HG02642 (cell line): ENCODE measurements around the gene TMEM132C.

Source experiments
- ATAC-seq: cut with Tn5 transposase; IDR thresholded peaks from one replicate; pipeline ENCODE4 v1.9.1; 2021; ENCODE audit warnings: mild to moderate bottlenecking; ENCODE audit not compliant: unreplicated experiment, poor library complexity

Gene TMEM132C

DNA sequence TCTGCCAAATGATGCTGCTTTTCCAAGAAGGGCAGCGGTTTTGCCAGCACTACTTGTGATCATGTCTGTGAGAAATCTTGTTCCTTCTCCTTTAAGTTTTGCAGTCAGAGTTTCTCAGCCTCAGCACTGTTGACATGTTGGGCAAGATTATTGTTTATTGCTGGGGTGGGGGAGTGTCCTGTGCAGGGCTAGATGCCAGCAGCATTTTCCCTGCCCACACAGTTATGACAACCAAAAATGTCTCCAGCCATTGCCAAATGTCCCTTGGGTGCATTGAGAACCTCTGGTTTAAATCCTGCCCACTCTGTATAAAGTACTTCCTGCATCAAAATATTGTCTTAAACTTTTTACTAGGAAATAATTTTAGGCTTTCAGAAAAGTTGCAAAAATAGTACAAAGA is 20.0 kb downstream of the TMEM132C start:
- ATAC-seq: no peak

GRCh38 chr12:128288357-128288756 is 21.4 kb downstream of the TMEM132C start:
- ATAC-seq: no peak

- ATAC-seq: no peak
These were observed 21.9 kb downstream of the TMEM132C start for GRCh38 chr12:128288896-128289295.

- ATAC-seq: no peak
These were observed 24.0 kb downstream of the TMEM132C start for GRCh38 chr12:128290938-128291337.

GRCh38 chr12:128298091-128298748 is 31.2 kb downstream of the TMEM132C start:
- no peak for ATAC-seq

GRCh38 chr12:128305336-128305892 is 38.4 kb downstream of the TMEM132C start:
- no peak for ATAC-seq

GRCh38 chr12:128307791-128308190 is 40.8 kb downstream of the TMEM132C start:
- ATAC-seq: no peak

GRCh38 chr12:128312661-128313060 is 45.7 kb downstream of the TMEM132C start:
- ATAC-seq: no peak

GRCh38 chr12:128313931-128314330 is 47.0 kb downstream of the TMEM132C start:
- ATAC-seq: no peak

DNA sequence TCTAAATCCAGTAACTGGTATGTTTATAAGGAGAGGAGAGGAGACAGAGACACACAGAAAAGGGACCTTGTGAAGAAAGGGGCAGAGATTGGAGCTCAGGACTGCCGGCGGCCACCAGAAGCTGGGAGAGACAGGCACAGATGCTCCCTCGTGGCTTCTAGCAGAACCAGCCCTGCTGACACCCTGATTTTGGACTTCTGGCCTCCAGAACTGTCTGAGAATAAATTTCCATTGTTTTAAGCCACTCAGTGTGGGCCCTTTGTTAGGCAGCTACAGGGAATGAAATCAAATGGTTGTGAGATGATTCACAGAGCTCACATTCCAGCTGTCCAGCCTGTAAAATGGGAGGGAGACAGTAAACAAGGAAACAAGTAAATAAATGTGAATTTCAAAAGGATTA is 47.6 kb downstream of the TMEM132C start:
- ATAC-seq: no peak

DNA sequence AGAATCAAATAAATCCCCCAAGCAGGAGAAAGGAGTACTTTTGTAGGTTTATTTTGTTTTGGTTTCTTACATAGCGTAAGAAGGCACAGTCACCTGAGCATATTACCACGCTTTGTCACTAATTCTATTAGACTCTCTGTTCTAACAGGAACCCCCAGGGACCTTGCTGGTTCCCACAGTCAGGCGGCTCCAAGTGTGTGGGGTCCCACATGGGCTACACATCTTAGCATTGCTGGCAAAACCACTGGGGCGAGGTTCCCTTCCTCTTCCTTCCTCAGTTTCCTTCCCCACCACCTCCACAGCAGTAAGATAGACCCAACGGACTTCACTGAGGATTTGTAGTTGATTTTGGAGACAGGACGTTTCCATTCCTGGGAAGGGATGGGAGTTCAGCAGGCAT is 49.1 kb downstream of the TMEM132C start:
- ATAC-seq: no peak

- no peak for ATAC-seq
These were observed 50.1 kb downstream of the TMEM132C start for GRCh38 chr12:128316973-128317526.

DNA sequence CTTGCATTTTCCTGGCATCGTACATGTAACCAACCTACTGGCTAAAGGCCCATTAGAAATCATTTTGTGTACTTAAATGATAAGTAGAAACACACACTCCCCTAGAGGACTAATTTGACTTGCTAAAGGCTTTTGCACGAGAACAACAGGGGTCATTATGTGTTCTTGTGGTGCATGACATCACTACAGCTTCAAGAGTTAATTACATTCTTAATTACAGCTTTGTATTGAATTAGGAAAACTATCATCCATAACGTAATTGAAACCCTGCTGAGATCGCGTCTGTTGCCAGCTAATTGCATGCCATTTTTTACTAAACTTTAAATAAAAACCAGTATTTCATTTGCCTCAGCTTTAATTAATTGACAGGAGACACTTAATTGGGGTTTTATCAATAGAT is 51.4 kb downstream of the TMEM132C start:
- no peak for ATAC-seq

- ATAC-seq: no peak
These were observed 52.0 kb downstream of the TMEM132C start for GRCh38 chr12:128318946-128319345.

- ATAC-seq: no peak
These were observed 55.4 kb downstream of the TMEM132C start for GRCh38 chr12:128322341-128322740.

GRCh38 chr12:128323145-128323920 is 56.4 kb downstream of the TMEM132C start:
- ATAC-seq: no peak

DNA sequence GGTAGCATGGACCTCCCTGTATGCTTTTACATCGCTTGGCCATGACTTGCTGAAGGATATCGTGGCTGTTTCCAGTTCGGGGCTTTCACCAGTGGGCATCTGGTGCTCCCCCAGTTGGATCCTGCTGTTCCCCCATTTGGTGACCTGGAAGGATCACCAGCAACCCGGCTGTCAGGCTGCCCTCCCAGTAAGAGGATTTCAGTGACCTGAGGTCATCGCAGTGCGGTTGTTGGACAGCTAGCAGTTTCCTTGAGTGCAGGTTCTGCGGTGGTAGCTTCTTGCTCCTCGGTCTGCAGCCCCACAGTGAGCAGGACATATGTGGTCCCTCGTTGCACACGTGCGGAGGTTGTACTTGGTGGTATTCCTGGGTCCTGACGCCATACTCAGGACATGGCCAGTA is 58.7 kb downstream of the TMEM132C start:
- ATAC-seq: no peak

DNA sequence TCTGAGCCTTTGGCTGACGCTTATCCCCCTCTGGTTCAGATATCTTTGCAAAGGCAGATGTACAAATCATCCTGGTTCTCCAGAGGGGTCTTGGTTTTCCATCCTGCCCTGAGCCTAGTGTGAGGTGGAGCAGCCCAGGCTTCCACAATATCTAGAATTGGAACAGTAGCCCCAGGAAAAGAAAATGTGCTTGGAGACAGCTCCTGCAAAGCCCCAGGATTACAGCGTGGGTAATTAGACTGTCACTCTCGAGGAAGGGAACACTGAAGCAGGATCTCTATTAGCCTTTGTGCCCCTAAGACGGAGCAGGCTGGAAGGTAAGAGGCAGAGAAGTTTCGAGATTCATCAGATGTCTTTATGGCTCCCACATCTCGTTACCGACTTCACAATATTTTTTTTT is 59.4 kb downstream of the TMEM132C start:
- no peak for ATAC-seq

DNA sequence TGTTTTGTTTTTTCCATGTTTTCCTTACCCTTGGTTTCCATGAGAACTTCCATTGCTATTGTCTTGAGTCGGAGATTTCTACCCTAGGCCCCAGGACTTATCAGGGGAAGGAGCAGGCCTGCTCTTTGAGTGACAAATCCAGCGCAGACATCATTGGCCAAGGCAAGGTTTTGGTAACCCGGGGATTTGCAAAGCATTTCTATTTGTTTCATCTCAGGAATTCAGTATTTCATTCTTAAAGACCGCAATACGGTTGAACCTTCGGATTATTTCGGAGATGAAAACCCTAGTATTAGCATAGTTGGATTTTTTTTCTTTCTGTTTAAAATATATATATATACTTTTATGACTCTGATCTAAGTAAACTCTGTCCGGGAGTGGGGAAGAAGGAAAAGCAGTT is 62.0 kb downstream of the TMEM132C start:
- ATAC-seq: no peak

DNA sequence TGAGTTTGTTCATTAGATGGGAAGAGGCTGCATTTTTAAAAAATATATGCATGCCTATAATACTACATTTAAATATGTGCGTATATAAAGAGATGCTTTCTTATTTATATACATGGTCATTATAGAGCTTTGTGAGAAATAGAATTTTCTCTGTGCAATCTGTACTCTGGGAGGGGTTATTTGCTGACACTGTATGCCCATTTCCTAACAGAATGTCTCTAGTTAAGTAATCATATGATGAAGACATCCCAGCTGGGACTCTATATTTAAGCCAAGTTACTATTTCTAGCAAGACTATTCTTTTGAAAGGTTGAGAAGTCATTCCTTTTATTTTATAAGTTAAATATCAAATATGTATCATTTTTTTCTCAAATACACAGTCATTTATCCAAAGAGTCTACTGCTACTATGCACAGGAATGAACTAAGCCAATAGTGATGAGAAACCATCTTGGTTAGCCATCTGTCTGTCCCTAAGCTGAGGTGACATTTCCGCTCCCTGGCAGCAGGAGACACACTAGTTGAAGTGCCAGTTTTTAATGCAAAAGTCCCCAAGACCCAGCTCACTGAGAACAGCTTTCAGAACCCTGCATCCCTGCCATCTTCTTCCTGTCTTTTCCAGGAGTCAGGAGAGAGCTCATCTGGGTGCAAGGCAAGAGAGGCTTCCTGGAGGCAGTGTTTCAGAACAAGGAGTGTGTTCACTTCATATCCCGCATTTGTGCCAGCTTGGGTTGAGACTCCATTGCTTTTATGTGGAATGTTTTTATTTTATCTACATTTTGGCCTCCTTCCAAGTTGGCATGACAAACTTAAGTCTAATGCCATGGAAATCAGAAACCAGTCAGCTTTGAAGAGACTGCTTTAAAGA is 69.5 kb downstream of the TMEM132C start:
- ATAC-seq: no peak

DNA sequence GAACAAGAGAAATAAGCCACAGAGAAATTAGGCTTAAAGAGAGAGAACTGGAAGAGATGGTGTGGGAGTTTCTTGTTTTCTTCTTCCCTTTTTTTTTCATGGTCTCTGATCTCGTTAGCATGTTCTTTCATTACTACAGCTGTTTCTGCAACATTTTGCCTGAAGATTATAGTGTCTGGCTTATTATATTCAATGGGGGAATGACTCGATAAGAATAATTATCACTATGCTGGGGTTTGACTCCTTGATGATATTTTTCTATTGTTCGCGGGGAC is 70.0 kb downstream of the TMEM132C start:
- no peak for ATAC-seq
